Caco-2 (cell line): Measurements from ENCODE around the gene SAMD4A. TPM values are rescaled to one million over a fixed set of nuclear protein-coding genes. Genes with fewer than 3 reads are reported as not detected.

Source experiments
- BruUV-seq: library from RNA; stranded (reverse); fragments of 400-500 nt; replicated peaks from 2 replicates; lab custom pipeline; 2021; lab: Mats Ljungman, UMichigan
- CTCF ChIA-PET: fragments of 300-600 bp; sonication (Branson Sonifier 250); formaldehyde crosslinking; loops from one replicate; lab custom pipeline; 2022; ENCODE audit warnings: antibody characterized with exemption; lab: Charles Lee
- POLR2A ChIA-PET: fragments of 300-600 bp; sonication (Branson Sonifier 250); formaldehyde crosslinking; loops from one replicate; lab custom pipeline; 2022; ENCODE audit warnings: antibody characterized with exemption; lab: Charles Lee
- DNase-seq, 2 experiments: peaks; one replicate each; pipeline versions ENCODE4 v3.0.0 to v3.0.0-alpha.2; 2020 to 2022
- H3K27me3 ChIP-seq: replicated peaks from 2 replicates; pipeline ENCODE4 v1.6.0; 2011; ENCODE audit warnings: low read length; ENCODE audit not compliant: control insufficient read depth, insufficient read depth
- H3K36me3 ChIP-seq: 2 replicates; pipeline ENCODE4 v1.5.1; 2011; ENCODE audit warnings: low read length; ENCODE audit not compliant: control insufficient read depth, insufficient read depth
- H3K4me1 ChIP-seq: fragments of 250-450 bp; sonication (Bioruptor Pico); 2 replicates; pipeline ENCODE4 v1.5.1; 2020; ENCODE audit warnings: mild to moderate bottlenecking
- H3K4me3 ChIP-seq: 2 replicates; pipeline ENCODE4 v1.5.1; 2011; ENCODE audit warnings: low read depth, mild to moderate bottlenecking, control low read depth, low read length
- H3K9me3 ChIP-seq: fragments of 250-450 bp; sonication (Bioruptor Pico); 2 replicates; pipeline ENCODE4 v1.5.1; 2020; ENCODE audit warnings: mild to moderate bottlenecking, moderate library complexity
- H3K27ac Mint-ChIP-seq: one replicate; pipeline ENCODE4 v1.8.0; 2022; ENCODE audit warnings: mixed read lengths; ENCODE audit not compliant: unreplicated experiment
- H3K27me3 Mint-ChIP-seq: one replicate; pipeline ENCODE4 v1.8.0; 2022; ENCODE audit warnings: mixed read lengths; ENCODE audit not compliant: insufficient read depth, unreplicated experiment
- H3K36me3 Mint-ChIP-seq: one replicate; pipeline ENCODE4 v1.8.0; 2022; ENCODE audit warnings: mild to moderate bottlenecking, mixed read lengths; ENCODE audit not compliant: insufficient read depth, unreplicated experiment
- H3K4me1 Mint-ChIP-seq: one replicate; pipeline ENCODE4 v1.8.0; 2022; ENCODE audit warnings: low read depth, mixed read lengths; ENCODE audit not compliant: unreplicated experiment
- H3K4me3 Mint-ChIP-seq: one replicate; pipeline ENCODE4 v1.8.0; 2022; ENCODE audit warnings: mild to moderate bottlenecking, moderate library complexity, mixed read lengths; ENCODE audit not compliant: unreplicated experiment
- H3K9me3 Mint-ChIP-seq: one replicate; pipeline ENCODE4 v1.8.0; 2022; ENCODE audit warnings: mixed read lengths; ENCODE audit not compliant: unreplicated experiment
- CTCF ChIP-seq, 2 experiments: fragments of 200-600 bp in 1 of 2; IDR thresholded peaks; 1 replicate in 1 of 2; 2 replicates in 1 of 2; pipeline versions ENCODE4 v1.5.1 to v1.8.0; 2011 to 2022; ENCODE audit warnings: antibody characterized with exemption in 1 of 2, control low read depth in 1 of 2, inconsistent platforms in 1 of 2, low read depth in 1 of 2, low read length in 1 of 2, mild to moderate bottlenecking in 1 of 2, moderate library complexity in 1 of 2; ENCODE audit not compliant: insufficient read depth in 1 of 2, severe bottlenecking in 1 of 2, unreplicated experiment in 1 of 2
- intact Hi-C: fragments of 100-400 bp; cut with micrococcal nuclease; formaldehyde crosslinking; loops from one replicate; pipeline ENCODE4 v1.10.0; 2022; ENCODE audit not compliant: unreplicated experiment
- total RNA-seq: library from RNA; stranded (reverse); gene quantifications from 2 replicates; pipeline ENCODE4 v1.2.3, GENCODE V29; 2022

The SAMD4A gene
- total RNA-seq, 1 experiment from 2014 or later: 60.8 TPM

- H3K4me3 Mint-ChIP-seq: peak overlapping the region; percentile 95
- peaks cover 8% of the 10 kb centered on the region for H3K4me1 Mint-ChIP-seq
- peak overlapping the region; percentile 73 for H3K4me3 ChIP-seq
- no peaks in the 10 kb centered on the region for H3K9me3 Mint-ChIP-seq
- H3K36me3 ChIP-seq: no peaks in the 10 kb centered on the region
- no peaks in the 10 kb centered on the region for H3K9me3 ChIP-seq
- ChIA-PET POLR2A (interaction anchor here (0.6 to 2.3 kb wide), 14 partner anchors 34 to 1228 kb away, joined by 3 to 14 read pairs (median 4); partner anchors contain the start of genes CGRRF1 and GMFB), CTCF (interaction anchor here (0.6 to 4.9 kb wide), 10 partner anchors 10 to 242 kb away, joined by 3 to 61 read pairs (median 6); no protein-coding TSS in a partner anchor)
- no peaks in the 10 kb centered on the region for H3K27me3 Mint-ChIP-seq
- H3K36me3 Mint-ChIP-seq: peaks cover 40% of the 10 kb centered on the region
- H3K27me3 ChIP-seq: no peaks in the 10 kb centered on the region
- TF ChIP-seq CTCF (IDR thresholded peaks at IDR 0.05; ENCODE audit: insufficient read depth in 1 of 2, low read depth in 1 of 2, low read length in 1 of 2, severe bottlenecking in 1 of 2, unreplicated experiment in 1 of 2): no peak
- peaks cover 24% of the 10 kb centered on the region for H3K4me1 ChIP-seq
- H3K27ac Mint-ChIP-seq: peak overlapping the region; percentile 98
- DNase-seq: peak; percentile 94 to 95
- intact Hi-C loops: loop anchor here (1.0 to 2.0 kb wide), 2 partner anchors 57 to 77 kb away; partner anchors contain the start of gene CGRRF1
- no TSS peak for BruUV-seq
Measured at GRCh38 chr14:54565785-54566409, 1.0 kb upstream of the SAMD4A start.

GRCh38 chr14:54567224-54567638 is 303 bp downstream of the SAMD4A start:
- Mint-ChIP-seq H3K36me3 (peaks cover 46% of the 10 kb centered on the region), H3K9me3 (no peaks in the 10 kb centered on the region), H3K4me3 (peak overlapping the region; percentile 95), H3K27ac (peak overlapping the region; percentile 88), H3K4me1 (peaks cover 8% of the 10 kb centered on the region), H3K27me3 (no peaks in the 10 kb centered on the region)
- BruUV-seq: TSS peak; percentile 5
- ChIA-PET POLR2A (interaction anchor here (0.6 to 2.7 kb wide), 4 partner anchors 76 to 102 kb away, joined by 3 to 17 read pairs (median 9); no protein-coding TSS in a partner anchor), CTCF (interaction anchor here (0.6 to 4.9 kb wide), 5 partner anchors 76 to 264 kb away, joined by 3 to 61 read pairs (median 9); no protein-coding TSS in a partner anchor)
- no peak for TF ChIP-seq CTCF (IDR thresholded peaks at IDR 0.05; ENCODE audit: insufficient read depth in 1 of 2, low read depth in 1 of 2, low read length in 1 of 2, severe bottlenecking in 1 of 2, unreplicated experiment in 1 of 2)
- Histone ChIP-seq H3K4me3 (peak overlapping the region; percentile 73), H3K9me3 (no peaks in the 10 kb centered on the region), H3K27me3 (no peaks in the 10 kb centered on the region), H3K4me1 (peaks cover 24% of the 10 kb centered on the region), H3K36me3 (no peaks in the 10 kb centered on the region)
- peak; percentile 51 to 56 for DNase-seq
- intact Hi-C loops: no loop called here

GRCh38 chr14:54567639-54568561 is 972 bp downstream of the SAMD4A start:
- intact Hi-C loops: no loop called here
- peaks cover 4% of the 10 kb centered on the region for H3K9me3 ChIP-seq
- ChIA-PET POLR2A (interaction anchor here (0.6 to 2.7 kb wide), 3 partner anchors 75 to 259 kb away, joined by 3 to 17 read pairs (median 11); no protein-coding TSS in a partner anchor), CTCF (interaction anchor here (0.6 to 4.9 kb wide), 6 partner anchors 75 to 205 kb away, joined by 3 to 61 read pairs (median 8); no protein-coding TSS in a partner anchor)
- no peaks in the 10 kb centered on the region for H3K36me3 ChIP-seq
- Mint-ChIP-seq H3K4me1 (peaks cover 8% of the 10 kb centered on the region), H3K36me3 (peaks cover 53% of the 10 kb centered on the region), H3K9me3 (no peaks in the 10 kb centered on the region), H3K4me3 (peak overlapping the region; percentile 95), H3K27me3 (no peaks in the 10 kb centered on the region), H3K27ac (peak overlapping the region; percentile 88)
- H3K4me3 ChIP-seq: peak overlapping the region; percentile 73
- H3K4me1 ChIP-seq: peaks cover 24% of the 10 kb centered on the region
- H3K27me3 ChIP-seq: no peaks in the 10 kb centered on the region
- DNase-seq: peak; percentile 49 to 61
- no TSS peak for BruUV-seq
- no peak for TF ChIP-seq CTCF (IDR thresholded peaks at IDR 0.05; ENCODE audit: insufficient read depth in 1 of 2, low read depth in 1 of 2, low read length in 1 of 2, severe bottlenecking in 1 of 2, unreplicated experiment in 1 of 2)
